ENCODE results near the gene IMPDH2.

IMPDH2 gene

GRCh38 chr3:49017229-49017970, 11.8 kb downstream of the IMPDH2 start:
- DNase-seq = no peak
- no peak overlapping the region for H3K27ac ChIP-seq
- in situ Hi-C loops (cut with HindIII; ENCODE audit: low pct_ligation_motif_present, low sequenced_read_pairs) = no loop called here
- TF ChIP-seq CTCF (IDR thresholded peaks at IDR 0.05; ENCODE audit: low read depth, low read length, missing control alignments) = no peak
- H3K4me3 ChIP-seq (ENCODE audit: low read depth, low read length) = peak overlapping the region; percentile 77
- no peaks in the 10 kb centered on the region for H3K27me3 ChIP-seq (replicated peaks)
- H3K36me3 ChIP-seq (replicated peaks) = peaks cover 37% of the 10 kb centered on the region

GRCh38 chr3:49016414-49017228, 12.6 kb downstream of the IMPDH2 start:
- H3K36me3 ChIP-seq (replicated peaks) = peaks cover 45% of the 10 kb centered on the region
- H3K4me3 ChIP-seq (ENCODE audit: low read depth, low read length) = no peak overlapping the region
- H3K27ac ChIP-seq = no peak overlapping the region

GRCh38 chr3:49015765-49016164, 13.4 kb downstream of the IMPDH2 start:
- peaks cover 47% of the 10 kb centered on the region for H3K36me3 ChIP-seq (replicated peaks)
- no peak for TF ChIP-seq CTCF (IDR thresholded peaks at IDR 0.05; ENCODE audit: low read depth, low read length, missing control alignments)
- in situ Hi-C loops (cut with HindIII; ENCODE audit: low pct_ligation_motif_present, low sequenced_read_pairs) = no loop called here
- no peak for DNase-seq
- no peak overlapping the region for H3K4me3 ChIP-seq (ENCODE audit: low read depth, low read length)
- no peak overlapping the region for H3K27ac ChIP-seq
- no peaks in the 10 kb centered on the region for H3K27me3 ChIP-seq (replicated peaks)

More at GRCh38 chr3:49016414-49017228, 12.6 kb downstream of the IMPDH2 start:
- H3K27me3 ChIP-seq (replicated peaks) = no peaks in the 10 kb centered on the region
- TF ChIP-seq CTCF (IDR thresholded peaks at IDR 0.05; ENCODE audit: low read depth, low read length, missing control alignments) = no peak
- no peak for DNase-seq
- in situ Hi-C loops (cut with HindIII; ENCODE audit: low pct_ligation_motif_present, low sequenced_read_pairs) = no loop called here

GRCh38 chr3:49015072-49015471, 14.1 kb downstream of the IMPDH2 start:
- no peak for TF ChIP-seq CTCF (IDR thresholded peaks at IDR 0.05; ENCODE audit: low read depth, low read length, missing control alignments)
- in situ Hi-C loops (cut with HindIII; ENCODE audit: low pct_ligation_motif_present, low sequenced_read_pairs) = no loop called here
- Histone ChIP-seq H3K4me3 (ENCODE audit: low read depth, low read length) (no peak overlapping the region), H3K27ac (no peak overlapping the region), H3K36me3 (replicated peaks) (peaks cover 47% of the 10 kb centered on the region), H3K27me3 (replicated peaks) (no peaks in the 10 kb centered on the region)
- no peak for DNase-seq

GRCh38 chr3:49013738-49014660, 15.2 kb downstream of the IMPDH2 start:
- peak; percentile 86 for TF ChIP-seq CTCF (IDR thresholded peaks at IDR 0.05; ENCODE audit: low read depth, low read length, missing control alignments)
- in situ Hi-C loops (cut with HindIII; ENCODE audit: low pct_ligation_motif_present, low sequenced_read_pairs) = no loop called here
- Histone ChIP-seq H3K27ac (no peak overlapping the region), H3K36me3 (replicated peaks) (peaks cover 47% of the 10 kb centered on the region), H3K27me3 (replicated peaks) (no peaks in the 10 kb centered on the region), H3K4me3 (ENCODE audit: low read depth, low read length) (no peak overlapping the region)
- DNase-seq = no peak

Measured in brain microvascular endothelial cell (primary cell).